ENCODE data around the gene ARMC9.
"Not testable (repeated sequence)": the region's sequence is repeated elsewhere in the genome, so short reads cannot be mapped to it uniquely, and the experiment has no call there.

Gene ARMC9

GRCh38 chr2:231293163-231293562 lies 94.7 kb downstream of the ARMC9 start:
- no peak for DNase-seq

DNA sequence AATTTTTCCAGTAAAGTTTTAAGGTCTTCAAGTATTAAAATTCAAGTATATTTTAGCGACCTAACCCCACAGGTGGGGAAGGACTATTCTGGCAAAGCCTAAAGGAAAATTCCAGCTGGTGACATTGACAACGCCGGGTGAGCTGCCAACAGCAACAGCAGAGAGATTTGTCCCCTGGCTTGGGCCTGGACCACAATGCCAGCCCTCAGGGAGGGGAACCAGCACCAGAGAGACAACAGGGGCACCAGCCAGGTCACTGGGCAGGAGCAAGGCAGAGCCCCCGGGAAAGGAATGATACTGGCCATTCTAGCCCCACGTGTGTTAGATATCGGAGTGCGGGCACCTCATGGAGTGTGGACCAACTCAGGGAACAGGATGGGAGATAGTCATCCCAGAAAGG lies 95.7 kb downstream of the ARMC9 start:
- no peak for DNase-seq

- no peak for DNase-seq
Observed at GRCh38 chr2:231294571-231295362, 96.3 kb downstream of the ARMC9 start.

DNA sequence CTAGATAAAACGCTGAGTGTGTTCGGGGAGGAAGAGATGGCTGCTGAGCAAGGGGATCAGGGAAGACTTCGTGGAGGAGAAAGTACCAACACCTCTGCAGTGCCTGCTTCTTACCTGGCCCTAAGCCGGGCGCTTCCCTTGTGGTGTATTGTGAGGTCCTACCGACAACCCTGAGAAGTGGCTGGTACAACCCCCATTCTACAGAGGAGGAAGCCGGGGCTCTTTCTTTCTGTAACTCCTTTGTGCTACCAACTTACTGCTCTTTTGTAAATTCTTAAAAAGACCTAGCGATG lies 96.9 kb downstream of the ARMC9 start:
- no peak for DNase-seq

DNA sequence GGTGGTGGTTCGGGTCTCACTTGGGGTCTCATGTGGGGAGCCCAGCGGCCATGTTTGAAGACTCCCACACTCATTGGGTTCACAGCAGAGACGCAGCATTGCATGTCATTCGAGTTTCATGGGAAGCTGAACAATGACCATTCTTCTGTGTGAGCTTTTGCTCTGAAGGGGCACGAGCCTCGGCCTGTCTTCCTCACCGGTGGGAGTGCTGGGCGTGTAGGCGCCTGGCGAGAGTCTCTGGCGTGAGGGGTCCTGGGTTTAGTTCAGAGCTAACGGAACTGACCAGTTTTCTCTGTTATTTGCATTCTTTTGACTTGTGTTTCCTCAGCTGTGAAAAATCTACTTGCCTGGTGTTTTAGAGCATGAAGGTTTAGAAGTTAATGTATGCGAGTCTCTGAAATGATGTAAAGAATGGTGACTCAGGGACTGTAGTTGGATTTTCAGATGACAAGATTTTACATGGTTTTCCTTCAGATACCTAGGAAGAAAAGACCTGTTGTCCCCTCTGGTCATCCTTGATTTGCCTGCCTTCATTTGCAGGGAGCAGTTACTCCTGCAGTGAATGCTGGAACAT lies 98.1 kb downstream of the ARMC9 start:
- DNase-seq = no peak

DNA sequence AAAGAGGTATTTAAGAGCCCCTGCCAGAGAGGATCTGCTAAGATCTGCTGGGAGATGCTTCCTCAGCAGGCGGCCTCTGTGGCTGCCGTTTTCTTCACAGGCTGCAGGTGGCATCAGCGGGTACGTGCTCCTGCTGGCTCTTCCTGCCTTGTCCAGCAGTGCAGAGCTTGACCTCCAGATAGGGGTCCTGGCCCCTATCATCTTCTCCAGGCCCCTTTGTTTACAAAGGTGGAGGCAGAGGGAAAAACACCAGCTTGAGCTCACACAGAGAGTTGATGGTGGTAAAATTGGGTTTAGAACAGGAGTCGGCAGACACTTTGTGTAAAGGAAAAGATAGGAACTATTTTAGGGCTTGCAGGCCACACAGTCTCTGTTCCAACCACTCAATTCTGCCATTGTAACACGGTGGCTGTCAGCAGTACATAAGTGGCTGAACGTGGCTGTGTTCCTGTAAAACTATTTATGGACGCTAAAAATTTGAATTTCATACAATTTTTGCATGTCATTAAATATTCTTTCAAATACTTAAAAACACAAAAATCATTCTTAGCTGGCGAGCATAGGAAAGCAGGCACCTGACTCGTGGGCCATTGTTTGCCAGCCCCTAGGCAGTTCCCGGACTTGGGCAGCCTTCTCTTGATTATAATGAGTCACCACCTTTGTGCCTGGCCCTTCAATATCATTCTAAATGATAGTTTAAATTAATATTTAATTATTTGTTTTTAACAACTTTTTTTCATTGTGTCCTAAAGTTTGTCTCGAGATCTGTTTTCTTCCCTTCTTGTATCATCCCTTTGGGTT lies 98.9 kb downstream of the ARMC9 start:
- no peak for DNase-seq

DNA sequence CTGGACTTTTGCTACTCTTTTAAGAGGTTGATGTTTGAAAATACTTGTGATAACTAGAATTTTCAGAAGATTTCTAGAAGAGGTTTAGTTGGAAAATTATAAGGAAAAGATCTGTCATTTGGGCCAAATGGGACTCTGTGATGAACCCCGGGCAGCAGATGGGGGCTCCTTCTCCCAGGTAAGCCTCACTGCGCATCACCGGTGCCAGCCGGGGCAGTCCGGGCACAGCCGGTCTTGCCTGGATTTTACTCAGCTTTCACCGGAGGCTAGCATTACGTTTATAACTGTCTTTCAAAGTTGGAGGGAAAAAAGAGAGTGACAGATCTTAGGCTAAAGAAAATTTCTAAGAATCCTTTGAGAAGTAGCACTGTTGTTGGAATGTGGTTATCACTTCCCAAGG lies 99.7 kb downstream of the ARMC9 start:
- DNase-seq = no peak

GRCh38 chr2:231299267-231299666 lies 100.8 kb downstream of the ARMC9 start:
- DNase-seq = no peak

- DNase-seq = no peak
Observed at GRCh38 chr2:231300020-231300721, 101.7 kb downstream of the ARMC9 start.

DNA sequence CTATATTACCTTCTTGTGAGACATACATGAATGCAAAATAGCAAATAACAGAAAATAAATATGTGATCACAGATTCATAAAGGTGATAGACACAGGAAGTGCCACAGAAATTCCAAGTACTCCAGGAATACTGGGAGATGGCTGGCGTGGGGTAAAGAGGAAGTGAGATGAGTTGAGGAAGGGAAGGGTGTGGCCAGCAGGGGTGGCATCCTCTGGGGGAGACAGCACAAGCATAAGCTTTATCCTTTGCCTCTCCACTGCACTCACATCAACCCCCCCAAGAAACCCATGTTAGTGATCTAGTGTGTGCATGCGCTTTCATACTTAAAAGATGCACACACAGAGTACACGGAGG lies 102.3 kb downstream of the ARMC9 start:
- no peak for DNase-seq

DNA sequence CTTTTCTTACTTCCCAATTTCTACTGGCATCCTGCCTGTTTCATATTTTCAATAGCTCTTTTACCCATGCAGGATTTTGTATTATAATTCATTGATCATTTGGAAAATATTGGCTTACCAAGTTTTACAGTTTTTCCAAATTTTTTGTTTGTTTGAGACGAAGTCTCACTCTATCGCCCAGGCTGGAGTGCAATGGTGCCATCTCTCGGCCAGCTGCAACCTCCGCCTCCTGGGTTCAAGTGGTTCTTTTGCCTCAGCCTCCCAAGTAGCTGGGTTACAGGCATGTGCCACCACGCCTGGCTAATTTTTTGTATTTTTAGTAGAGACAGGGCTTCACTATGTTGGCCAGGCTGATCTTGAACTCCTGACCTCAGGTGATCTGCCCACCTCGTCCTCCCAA lies 105.8 kb downstream of the ARMC9 start:
- not testable (repeated sequence) for DNase-seq

GRCh38 chr2:231305221-231305620 lies 106.8 kb downstream of the ARMC9 start:
- no peak for DNase-seq

DNA sequence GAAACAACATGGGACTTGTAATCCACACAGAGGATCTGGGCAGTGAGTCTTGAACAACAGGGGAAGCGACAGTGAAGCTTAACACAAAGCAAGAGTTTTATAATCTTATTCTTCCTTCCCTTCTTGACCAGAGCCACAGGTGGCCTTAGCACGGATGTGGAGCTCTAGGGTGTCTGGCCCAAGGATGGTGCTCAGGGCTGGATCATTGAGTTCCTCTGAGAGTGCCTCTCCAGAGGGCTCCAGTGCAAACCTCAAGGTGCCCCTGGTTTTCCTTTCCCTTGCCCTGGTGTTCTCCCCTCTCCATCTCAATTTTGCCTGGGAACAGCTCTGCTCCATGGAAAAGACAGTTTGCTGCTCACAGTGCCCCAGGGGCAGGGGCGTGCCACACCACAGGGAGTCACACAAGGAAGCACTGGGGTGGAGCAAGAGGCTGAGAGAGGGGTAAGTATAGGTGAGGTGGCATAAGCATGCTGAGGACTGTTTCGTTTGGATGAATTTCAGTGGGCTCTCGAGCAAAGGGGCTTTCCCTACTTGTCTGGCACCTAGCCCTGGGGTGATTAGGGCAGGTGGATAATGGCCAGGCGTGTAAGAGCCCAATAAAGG lies 108.5 kb downstream of the ARMC9 start:
- no peak for DNase-seq

DNA sequence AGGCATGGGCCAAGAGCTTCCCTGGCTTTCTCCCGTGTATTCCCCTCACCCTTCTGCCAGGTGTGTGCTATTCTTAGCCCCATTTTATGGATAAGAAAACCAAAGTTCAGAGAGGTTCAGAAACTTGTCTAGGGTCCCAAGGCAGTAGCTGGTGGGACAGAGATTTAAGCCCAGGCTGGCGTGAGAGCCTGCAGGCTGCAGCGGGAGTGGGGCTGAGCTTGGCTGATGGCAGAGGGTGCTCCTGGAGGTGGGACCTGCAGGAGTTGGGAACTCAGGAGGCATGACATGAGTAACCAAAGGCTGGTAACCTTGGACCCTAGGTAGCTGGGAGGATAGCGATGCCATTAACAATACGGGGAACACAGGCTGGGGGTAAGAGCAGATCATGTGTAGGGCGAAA lies 109.8 kb downstream of the ARMC9 start:
- no peak for DNase-seq

DNA sequence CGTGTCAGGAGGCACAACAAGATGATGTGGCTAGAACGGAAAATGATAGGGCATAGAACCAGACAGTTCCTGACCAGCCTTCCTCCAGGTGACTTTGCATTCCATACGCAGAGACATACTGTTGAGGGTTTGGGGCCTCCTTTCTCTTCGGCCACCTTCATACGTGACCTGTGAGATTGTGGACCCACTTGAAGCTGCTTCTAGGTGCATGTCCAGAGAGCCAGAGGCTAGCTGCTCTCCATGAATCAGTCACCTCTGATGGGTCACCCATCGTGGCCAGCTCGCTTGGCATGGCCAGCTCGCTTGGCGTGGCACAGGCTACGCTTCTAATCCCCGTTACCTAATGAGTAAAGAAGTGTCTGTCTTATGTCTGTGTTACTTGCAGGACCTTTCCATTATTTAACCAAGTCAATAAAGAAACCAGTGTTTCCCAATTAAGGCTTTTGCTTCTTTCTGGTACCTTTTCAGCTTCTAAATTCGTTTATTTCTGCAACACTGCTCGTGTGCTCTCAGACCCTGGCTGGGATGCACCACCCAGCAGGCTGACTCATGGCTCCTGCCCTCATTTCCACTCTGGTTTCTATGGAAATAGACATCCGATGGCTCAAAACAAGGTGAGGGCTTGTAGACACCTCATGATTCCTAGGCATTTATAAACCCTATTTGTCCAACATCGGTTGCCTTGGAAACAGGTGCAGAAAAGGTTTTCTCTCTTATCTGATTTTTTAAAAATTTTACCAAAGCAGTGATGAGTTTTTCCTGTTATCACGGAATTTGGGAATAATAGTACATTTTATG lies 110.4 kb downstream of the ARMC9 start:
- DNase-seq = no peak

- no peak for DNase-seq
Observed at GRCh38 chr2:231312066-231312465, 113.6 kb downstream of the ARMC9 start.

- no peak for DNase-seq
Observed at GRCh38 chr2:231315896-231316295, 117.5 kb downstream of the ARMC9 start.

DNA sequence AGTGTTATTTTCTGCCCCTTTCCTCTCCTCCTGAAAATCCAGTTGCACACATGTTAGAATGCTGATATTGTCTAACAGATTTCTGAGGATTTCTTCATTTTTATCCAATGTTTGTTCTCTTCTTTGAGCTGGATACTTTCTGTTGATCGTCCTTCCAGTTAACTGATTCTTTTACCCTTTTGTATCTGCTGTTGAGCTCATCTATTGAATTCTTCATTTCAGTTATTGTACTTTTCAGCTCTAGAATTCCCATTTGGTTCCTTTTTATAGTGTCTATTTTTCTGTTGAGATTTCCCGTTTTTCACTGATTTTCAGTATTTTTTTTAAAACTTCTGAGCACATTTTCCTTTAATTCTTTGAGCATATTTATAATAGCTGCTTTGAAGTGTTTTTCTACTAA lies 119.1 kb downstream of the ARMC9 start:
- DNase-seq = no peak

- no peak for DNase-seq
Observed at GRCh38 chr2:231318436-231318835, 120.0 kb downstream of the ARMC9 start.

- no peak for DNase-seq
Observed at GRCh38 chr2:231318954-231319353, 120.5 kb downstream of the ARMC9 start.

- no peak for DNase-seq
Observed at GRCh38 chr2:231319867-231320266, 121.4 kb downstream of the ARMC9 start.

- no peak for DNase-seq
Observed at GRCh38 chr2:231321021-231321420, 122.6 kb downstream of the ARMC9 start.

Data from NCI-H1417 treated with DMSO at 0.1 percent for 48 hours (cell line).